ENCODE data around the gene BCL2. TPM values are rescaled to one million over a fixed set of nuclear protein-coding genes. Genes with fewer than 3 reads are reported as not detected.

BCL2 gene
- total and polyA plus RNA-seq, 9 of the 15 experiments (the other 6 are each of a cell fraction or from before 2014, with no cell fraction given) = 0.10 to 1.1 (median 0.65) TPM

DNA sequence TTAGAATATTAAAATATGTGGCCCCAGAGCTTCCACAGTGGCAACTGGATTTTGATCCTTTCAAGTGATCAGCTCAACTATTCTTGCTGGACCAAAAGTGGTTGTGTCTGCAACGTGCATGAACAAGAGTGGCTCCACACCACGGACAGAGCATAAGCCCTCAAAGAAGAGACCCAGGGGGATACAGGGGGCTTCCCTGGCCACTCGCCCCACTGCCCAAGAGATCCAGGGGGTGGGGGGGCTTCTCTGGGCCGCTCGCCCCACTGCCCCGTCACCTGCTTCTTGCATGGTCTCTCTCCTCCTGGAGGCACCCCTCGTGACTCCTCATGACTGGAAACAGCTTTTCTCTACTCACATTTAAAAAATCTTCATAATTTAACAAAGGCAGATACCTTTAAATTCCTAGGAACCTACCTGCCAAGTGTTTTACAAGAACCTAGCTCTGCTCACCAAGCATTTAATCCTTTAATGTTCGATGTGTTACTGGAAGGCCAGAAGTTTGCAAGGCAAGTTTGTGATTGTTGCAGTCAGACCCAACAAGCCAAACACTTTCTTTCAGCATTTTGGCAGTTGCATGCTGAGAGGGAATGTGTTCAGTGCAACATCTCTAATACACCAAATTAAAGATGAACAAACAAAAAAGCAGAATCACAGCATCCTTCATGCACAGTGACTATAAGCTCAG, 174.3 kb downstream of the BCL2 start:
- 0% methylated on average over 7 of the region's 8 CpGs for WGBS (ENCODE audit: insufficient coverage, low coverage, missing lambda C conversion rate)
- H4K20me1 ChIP-seq (replicated peaks; ENCODE audit: control insufficient read depth, insufficient read depth, low read length) = no peaks in the 10 kb centered on the region
- TF ChIP-seq MTA1 (IDR thresholded peaks at IDR 0.05; ENCODE audit: borderline replicate concordance) (no peak), ZNF592 (IDR thresholded peaks at IDR 0.05) (no peak), STAT6 (CRISPR knock-in tag; IDR thresholded peaks at IDR 0.05) (no peak), CBFB (CRISPR knock-in tag; IDR thresholded peaks at IDR 0.05) (no peak), TAF15 (IDR thresholded peaks at IDR 0.05; ENCODE audit: low read depth, low read length) (no peak), DIDO1 (tag; IDR thresholded peaks at IDR 0.05; ENCODE audit: low read depth) (no peak), HEY1 (CRISPR knock-in tag; IDR thresholded peaks at IDR 0.05; ENCODE audit: borderline replicate concordance) (no peak), ARHGAP35 (IDR thresholded peaks at IDR 0.05; ENCODE audit: partially characterized antibody) (no peak)
- no peak overlapping the region for H3K4me3 ChIP-seq
- no peaks in the 10 kb centered on the region for H3K36me3 ChIP-seq (ENCODE audit: control insufficient read depth, insufficient read depth, low read length)
- ATAC-seq (no peak), DNase-seq (ENCODE audit: extremely low read depth in 1 of 4, low spot score in 3 of 4) (no peak), FAIRE-seq (no peak)
- H3K79me2 ChIP-seq (ENCODE audit: control insufficient read depth, insufficient read depth, low read length) = no peaks in the 10 kb centered on the region
- no peak overlapping the region for H3K4me2 ChIP-seq (ENCODE audit: insufficient read depth, low read length)
- ChIA-PET CTCF (ENCODE audit: low intra/inter-chr PET ratio) (no interaction called here), POLR2A (interaction anchor here (0.5 to 0.7 kb wide), 2 partner anchors 11 to 23 kb away, joined by 3 read pairs; no protein-coding TSS in a partner anchor)
- H3K9me1 ChIP-seq (ENCODE audit: control insufficient read depth, insufficient read depth, low read length) = no peaks in the 10 kb centered on the region
- BruUV-seq (replicated peaks) = no TSS peak
- H3K27ac ChIP-seq (ENCODE audit: extremely low read depth, low read depth, low read length) = no peak overlapping the region
- peaks cover 14 to 46% of the 10 kb centered on the region in 2 experiments; a peak in 3 of 5 replicates for H3K27me3 ChIP-seq (ENCODE audit: control insufficient read depth in 2 of 2, insufficient read depth in 2 of 2, low read length in 2 of 2)
- intact Hi-C loops (cut with micrococcal nuclease) = no loop called here
- H3K9me3 ChIP-seq (replicated peaks; ENCODE audit: control insufficient read depth, insufficient read depth, low read depth, low read length) = no peaks in the 10 kb centered on the region
- in situ Hi-C loops (cut with MboI) = no loop called here
- H3K9ac ChIP-seq (ENCODE audit: insufficient read depth in 1 of 2, low read depth in 2 of 2, low read length in 2 of 2) = no peak overlapping the region
- H2AFZ ChIP-seq (ENCODE audit: low read depth, low read length) = no peak overlapping the region
- H3K4me1 ChIP-seq (replicated peaks in 1 of 2; ENCODE audit: control insufficient read depth in 2 of 2, insufficient read depth in 2 of 2, low read length in 2 of 2) = no peaks in the 10 kb centered on the region

Measured in K562 (cell line).